Loucy (cell line): Measurements from ENCODE around the gene EPN1.

Experiments
- EZH2phosphoT487 ChIP-seq: fragments of 200-600 bp; IDR thresholded peaks from 2 replicates; pipeline ENCODE4 v1.6.1; 2018; ENCODE audit warnings: antibody characterized with exemption, mild to moderate bottlenecking, moderate library complexity, borderline replicate concordance
- TF ChIP-seq, protein P1 (sequence below): fragments of 200-600 bp; sonication (generic); conservative IDR thresholded peaks from 2 replicates; pipeline ENCODE4 v1.5.1; 2014; ENCODE audit warnings: mild to moderate bottlenecking, antibody characterized with exemption, low read length

DNA sequence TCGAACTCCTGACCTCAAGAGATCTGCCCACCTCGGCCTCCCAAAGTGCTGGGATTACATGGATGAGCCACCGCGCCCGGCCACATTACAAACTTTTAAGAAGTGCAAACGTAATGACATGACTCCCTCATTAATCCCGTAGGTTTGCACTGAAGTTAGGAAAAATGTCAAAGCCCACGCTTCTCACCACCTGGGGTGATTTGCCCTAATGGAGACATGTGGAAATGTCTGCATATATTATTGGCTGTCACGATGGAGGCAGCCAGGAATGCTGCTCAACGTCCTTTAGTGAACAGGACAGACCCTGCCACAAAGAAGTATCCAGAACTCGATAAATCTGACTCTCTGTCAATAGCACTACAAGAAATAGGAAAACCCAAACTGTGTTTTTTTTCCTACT is 42.2 kb downstream of the EPN1 start:
- TF ChIP-seq EZH2phosphoT487: no peak
- TF ChIP-seq, protein P1, sequence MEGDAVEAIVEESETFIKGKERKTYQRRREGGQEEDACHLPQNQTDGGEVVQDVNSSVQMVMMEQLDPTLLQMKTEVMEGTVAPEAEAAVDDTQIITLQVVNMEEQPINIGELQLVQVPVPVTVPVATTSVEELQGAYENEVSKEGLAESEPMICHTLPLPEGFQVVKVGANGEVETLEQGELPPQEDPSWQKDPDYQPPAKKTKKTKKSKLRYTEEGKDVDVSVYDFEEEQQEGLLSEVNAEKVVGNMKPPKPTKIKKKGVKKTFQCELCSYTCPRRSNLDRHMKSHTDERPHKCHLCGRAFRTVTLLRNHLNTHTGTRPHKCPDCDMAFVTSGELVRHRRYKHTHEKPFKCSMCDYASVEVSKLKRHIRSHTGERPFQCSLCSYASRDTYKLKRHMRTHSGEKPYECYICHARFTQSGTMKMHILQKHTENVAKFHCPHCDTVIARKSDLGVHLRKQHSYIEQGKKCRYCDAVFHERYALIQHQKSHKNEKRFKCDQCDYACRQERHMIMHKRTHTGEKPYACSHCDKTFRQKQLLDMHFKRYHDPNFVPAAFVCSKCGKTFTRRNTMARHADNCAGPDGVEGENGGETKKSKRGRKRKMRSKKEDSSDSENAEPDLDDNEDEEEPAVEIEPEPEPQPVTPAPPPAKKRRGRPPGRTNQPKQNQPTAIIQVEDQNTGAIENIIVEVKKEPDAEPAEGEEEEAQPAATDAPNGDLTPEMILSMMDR: no peak
